Measurements from ENCODE around the gene ADAM12.
"Not testable (repeated sequence)": the region's sequence is repeated elsewhere in the genome, so short reads cannot be mapped to it uniquely, and the experiment has no call there.

Gene ADAM12

DNA sequence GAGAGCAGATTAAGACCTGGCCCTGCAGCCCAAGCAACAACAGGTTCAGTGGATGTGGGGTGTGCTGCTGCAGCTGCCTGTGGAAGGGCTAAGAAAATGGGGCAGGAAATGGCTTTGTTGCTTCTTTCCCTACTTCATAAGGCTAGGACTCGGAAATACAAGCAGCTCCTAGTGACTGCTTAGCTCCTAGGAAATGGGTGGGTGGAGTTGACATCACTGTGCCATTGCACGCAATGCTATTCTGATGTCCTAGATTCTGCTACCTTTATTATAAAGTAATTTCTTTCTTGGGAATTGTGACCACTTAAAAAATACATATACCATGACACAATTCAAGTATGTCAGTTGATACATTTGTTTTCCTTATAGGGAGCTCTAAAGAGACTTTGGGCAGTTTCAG lies 336.1 kb downstream of the ADAM12 start:
- DNase-seq (ENCODE audit: low read depth), result no peak

DNA sequence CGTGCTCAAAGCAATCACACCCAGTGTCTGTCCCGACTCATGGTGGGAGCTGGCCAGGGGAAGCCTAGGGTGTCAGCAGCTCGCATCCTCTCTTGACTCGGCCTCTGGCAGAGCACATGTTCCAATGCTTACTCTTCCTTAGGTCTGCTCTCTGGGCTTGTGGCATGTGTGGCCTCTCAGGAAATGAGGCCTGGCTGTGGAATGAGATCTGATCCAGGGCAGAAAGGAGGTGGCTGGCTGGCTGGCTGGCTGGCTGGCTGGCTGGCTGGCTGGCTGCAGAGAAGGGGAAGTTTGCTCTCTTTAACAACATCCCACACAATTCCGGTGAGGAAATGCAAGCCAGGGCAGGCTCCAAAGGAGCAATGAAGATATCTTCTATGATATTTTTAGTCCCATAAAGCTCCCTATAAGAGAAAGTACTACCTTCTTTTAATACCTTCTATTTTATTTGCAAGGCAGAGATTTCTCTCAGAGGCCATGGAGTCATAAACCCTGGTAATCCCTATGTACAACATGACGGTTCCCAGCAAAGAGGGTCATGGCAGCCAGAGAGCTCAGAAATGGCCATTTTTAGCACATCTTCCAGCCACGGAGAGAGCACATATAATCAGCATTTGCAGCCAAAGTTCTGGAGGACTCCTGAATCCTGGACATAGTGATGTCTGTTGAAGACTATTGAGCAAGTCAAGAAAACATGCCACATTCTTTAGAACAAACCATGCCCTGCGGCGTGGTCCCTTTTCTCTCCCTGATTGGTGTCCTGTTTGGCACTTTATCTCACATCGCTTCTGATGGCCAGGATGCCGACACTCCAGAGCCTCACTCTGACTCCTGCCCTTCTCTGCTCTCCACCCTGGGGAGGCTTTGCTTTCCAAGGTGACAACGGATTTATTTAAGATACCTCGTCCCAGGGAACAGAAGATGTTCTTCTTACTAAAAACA lies 338.2 kb downstream of the ADAM12 start:
- peak; percentile 32 for DNase-seq (ENCODE audit: low read depth)

DNA sequence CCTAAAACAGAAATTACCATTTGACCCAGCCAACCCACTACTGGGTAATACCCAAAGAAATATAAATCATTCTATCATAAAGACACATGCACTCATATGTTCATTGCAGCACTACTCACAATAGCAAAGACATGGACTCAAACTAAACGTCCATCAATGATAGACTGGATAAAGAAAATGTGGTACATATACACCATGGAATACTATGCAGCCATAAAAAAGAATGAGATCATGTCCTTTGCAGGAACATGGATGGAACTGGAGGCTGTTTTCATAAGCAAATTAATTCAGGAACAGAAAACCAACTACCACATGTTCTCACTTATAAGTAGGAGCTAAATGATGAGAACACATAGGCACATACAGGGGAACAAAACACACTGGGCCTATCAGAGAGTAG lies 340.5 kb downstream of the ADAM12 start:
- DNase-seq (ENCODE audit: low read depth), result not testable (repeated sequence)

DNA sequence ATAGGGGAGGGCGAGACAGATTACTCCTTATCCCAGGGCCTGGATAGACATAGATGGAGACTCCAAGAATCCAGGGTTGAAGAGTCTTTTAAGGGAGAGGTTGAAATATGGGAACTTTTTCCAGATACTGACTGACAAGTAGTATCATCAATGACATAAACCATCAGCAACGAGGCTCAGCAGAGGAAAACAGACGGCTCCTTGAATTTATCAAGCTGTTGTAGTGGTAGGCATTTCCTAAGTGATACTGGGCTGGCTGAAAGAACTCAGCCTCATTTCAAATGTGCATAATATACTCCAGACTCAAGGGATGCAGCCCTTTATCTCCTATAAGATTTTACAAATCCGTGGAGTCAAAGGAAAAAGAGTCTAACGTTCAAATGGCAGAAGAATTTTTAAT lies 341.4 kb downstream of the ADAM12 start:
- DNase-seq (ENCODE audit: low read depth), result no peak

DNA sequence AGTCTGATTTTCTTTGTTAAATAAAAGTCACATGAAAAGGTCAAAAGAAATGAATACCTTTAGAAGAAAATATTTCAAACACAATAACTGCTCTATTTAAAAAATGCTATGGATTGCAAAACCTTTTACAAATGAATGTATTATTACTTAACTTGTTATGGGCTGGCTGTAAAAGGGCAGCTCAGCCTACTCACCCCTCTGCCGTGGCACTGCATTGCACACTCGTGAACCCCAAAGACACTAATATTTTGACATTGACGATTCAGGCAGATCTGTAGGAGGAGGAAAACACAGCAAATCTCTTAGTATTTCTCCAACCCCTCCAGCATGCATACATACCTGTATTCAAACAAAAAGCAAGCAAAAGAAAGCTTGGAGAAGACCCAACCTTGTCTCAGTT lies 342.4 kb downstream of the ADAM12 start:
- no peak for DNase-seq (ENCODE audit: low read depth)

DNA sequence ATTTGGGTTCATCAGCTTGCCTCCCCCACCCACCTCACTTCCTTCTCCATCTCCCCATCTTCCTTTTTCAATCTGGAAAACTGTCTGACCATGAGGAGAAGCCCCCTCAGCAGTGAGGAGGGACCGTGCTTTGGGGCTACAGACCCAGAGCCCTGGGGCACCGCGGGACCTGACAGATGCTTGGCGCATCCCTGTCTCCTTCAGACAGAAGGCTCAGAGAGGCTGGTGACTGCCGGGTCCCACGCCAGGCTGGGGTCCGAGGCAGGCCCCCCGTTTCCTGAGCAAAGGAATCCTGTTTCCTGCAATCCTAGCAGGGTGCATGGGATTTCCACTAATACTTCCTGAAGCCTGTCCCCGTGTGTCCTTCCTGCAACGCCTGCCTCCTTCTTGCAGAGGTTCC lies 344.9 kb downstream of the ADAM12 start:
- no peak for DNase-seq (ENCODE audit: low read depth)

DNA sequence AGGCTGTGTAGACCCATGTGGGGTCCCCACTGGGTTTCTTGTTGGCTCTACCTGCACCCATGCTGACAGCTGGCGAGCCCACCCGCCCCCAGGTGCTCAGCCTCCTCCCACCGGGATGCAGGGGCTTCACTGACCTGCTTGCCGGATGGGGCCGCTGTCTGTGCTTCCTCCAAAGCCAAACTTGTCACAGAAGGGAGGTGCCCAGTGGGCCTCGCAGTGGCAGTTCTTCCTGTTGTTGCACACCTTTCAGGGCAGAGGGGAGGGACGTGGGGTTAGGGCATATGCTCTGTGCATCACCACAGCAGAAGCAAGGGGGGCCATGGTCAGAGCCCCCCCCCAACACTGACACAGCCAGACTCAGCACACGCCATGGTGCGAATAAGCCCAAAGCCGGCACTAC lies 345.4 kb downstream of the ADAM12 start:
- DNase-seq (ENCODE audit: low read depth), result no peak

DNA sequence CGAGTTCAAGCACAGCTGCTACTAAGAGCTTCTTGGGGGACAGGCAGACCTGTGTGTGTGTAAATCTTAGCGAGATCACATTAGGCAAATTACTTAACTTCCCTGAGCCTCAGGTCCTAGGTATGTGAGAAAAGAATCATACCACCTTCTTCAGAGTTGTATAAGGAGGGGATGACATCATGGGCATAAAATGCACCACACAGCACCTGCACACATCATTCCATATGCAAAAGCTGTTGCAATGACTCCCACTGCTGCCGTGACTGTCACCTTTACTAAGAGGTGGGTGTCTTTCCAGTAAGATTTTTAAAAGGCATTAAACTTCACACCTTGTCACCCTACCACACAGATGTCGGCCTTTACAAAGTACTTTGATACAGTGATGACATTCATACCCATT lies 345.9 kb downstream of the ADAM12 start:
- DNase-seq (ENCODE audit: low read depth), result no peak

DNA sequence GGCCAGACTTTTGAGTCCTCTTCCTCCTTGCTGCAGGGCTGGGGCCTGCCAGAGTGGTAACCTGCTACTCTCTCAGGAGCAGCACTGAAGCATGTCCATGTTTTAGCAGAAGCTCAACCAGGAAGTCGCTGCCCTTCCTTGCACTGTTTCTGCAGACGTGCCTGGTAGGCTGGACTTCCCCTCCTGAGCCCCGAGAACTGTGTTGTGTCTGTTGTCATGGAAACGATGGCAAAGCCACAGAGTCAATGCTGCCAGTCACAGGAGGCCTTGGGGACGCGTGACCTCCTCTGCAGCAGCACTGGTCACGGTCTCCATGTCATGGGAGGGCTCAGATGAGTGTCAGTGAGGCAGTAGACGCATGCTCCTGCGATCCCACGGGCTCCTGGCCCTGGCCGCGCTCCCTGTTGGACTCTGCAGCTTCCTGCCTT lies 346.5 kb downstream of the ADAM12 start:
- DNase-seq (ENCODE audit: low read depth), result peak; percentile 17

DNA sequence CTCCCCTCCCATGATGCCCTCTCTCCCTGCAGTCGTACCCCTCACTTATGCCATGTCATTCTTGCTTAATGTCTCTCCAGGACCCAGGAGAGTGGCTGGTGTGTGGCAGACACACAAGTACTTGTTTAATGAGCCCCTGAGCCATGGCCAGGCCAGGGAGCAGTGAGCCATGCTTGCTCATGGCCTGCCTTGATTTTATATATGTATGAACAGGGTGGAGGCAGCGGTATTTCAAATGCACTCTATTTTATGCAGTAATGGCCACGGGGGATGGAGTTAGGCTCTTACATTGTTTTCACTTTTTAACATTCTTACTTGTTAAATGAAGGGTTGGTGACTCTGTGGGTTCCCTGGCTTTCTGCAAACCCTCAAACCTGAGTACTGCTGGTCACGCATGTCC lies 347.2 kb downstream of the ADAM12 start:
- no peak for DNase-seq (ENCODE audit: low read depth)

DNA sequence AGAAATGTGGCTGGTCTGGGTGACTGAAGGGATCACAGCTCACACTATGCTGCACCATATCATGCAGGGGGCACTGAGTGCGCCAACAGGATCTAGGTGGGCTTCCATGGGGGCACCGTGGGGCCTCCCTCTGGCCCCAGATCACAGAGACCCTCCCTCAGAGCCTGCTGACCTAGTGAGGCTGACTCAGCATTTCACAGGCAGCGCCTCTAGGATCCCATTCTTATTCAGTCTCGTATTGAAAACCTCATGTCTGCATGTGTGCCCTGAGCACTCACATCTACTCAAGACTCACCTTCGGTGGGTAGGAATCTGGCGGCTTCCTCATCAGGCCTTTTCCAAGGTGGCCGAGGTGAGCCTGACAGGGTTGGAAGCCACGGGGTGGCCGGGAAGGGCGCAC lies 350.3 kb downstream of the ADAM12 start:
- DNase-seq (ENCODE audit: low read depth), result no peak

DNA sequence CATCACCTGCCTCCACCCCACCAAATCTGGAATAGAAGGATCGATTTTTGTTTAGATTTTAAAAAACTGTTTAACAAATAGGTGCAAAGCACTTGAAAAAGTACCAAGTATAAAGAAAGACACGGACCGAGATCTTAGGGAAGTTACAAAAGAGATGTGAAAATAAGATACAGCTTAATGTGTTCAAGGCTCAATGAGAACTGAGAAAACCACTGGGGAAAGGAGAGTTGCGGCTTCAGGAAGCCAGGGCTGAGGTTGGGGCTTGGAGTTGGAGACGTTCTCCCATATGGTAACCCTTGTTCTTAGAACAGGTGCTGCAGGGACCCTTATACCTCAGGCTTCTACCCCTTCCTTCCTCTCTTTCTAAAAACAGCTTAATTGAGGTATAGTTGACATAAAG lies 351.8 kb downstream of the ADAM12 start:
- DNase-seq (ENCODE audit: low read depth), result no peak

DNA sequence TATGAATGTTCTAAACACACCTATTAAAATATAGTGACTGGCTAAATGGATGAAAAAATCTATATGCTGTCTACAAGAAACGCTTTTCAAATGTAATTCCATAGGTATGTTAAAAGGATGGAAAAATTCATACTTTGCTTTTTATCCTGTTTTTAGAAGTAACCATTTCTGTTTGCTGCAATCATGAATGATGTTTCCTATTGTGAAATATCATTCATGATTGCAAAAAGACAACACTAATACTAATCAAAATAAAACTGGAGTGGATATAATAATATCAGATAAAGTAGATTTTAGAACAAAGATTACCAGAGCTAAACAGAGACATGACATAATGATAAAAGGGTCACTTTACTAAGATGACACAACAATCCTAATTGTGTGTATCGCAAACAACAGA lies 353.7 kb downstream of the ADAM12 start:
- no peak for DNase-seq (ENCODE audit: low read depth)

DNA sequence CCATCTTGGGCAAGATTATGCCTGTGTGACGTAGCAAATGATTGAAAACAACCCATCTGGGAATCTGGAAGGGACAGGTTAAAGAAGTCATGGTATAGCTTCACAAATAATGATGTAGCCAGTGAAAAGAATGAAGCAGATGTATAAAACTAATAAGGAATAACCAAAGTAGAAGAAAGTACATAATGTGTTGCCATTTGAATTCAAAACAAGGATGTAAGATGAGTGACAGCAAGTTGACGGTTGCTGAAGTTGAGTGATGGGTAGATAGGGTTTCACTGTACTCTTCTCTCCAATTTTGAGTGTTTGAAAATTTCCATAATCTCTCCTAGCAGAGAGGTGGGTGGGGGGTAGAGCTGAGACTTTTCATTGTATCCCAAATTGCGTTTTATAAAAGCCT lies 358.3 kb downstream of the ADAM12 start:
- no peak for DNase-seq (ENCODE audit: low read depth)

DNA sequence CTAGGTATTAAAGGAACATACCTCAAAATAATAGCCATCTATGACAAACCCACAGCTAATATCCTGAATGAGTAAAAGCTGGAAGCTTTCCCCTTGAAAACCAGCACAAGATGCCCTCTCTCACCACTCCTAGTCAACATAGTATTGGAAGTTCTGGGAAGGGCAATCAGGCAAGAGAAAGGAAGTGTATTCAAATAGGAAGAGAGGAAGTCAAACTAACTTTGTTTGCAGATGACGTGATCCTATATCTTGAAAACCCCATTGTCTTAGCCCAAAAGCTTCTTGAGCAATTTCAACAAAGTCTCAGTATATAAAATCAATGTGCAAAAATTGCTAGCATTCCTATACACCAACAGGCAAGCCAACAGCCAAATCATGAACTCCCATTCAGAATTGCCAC lies 360.6 kb downstream of the ADAM12 start:
- no peak for DNase-seq (ENCODE audit: low read depth)

DNA sequence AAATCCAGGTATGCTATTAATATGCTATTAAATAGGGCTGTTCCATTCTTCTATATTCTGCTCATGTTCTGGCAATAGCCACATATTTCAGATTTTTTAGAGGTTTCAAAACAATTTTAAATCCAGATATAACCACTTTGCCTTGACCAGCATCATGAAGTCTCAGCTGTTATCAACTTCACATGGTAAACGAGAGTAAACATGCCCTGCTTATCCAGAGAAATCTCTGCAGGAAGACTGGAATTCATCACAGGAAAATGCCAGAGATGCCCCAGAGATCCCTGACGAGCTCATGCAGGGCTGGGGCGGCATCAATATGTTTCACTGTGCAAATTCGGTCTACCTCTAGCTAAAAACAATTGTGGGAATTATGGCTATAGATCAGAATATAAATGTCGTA lies 365.4 kb downstream of the ADAM12 start:
- DNase-seq (ENCODE audit: low read depth), result no peak

DNA sequence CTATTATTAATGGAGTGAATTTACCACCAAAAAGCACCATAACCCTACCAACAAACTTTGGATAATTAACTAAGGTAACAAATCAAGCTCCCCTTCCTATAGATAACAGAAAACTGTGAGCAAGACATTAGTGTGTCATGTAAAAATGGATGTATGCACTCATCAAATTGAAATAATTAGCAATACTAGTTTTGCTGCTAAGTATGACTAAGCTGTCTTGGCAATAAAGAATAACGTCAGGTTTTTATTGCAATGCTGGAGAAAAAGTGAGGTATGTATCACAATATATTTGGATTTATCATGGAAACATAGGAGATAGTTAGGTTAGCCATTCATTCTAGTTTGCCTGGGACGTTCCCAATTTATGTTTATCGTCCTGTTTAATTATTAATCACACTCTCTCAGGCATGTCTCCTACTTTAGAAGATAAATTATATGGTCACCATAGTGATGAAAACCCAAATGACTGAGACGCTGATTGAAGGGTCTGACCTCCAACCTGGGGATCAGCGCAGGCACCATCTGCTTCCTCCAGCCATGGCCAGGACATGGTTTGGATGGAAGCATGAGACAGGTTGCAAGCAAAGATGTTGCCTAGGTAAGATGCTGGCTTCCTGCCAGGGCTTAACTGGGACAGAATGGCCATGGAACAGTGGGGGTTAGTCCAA lies 366.3 kb downstream of the ADAM12 start:
- no peak for DNase-seq (ENCODE audit: low read depth)

DNA sequence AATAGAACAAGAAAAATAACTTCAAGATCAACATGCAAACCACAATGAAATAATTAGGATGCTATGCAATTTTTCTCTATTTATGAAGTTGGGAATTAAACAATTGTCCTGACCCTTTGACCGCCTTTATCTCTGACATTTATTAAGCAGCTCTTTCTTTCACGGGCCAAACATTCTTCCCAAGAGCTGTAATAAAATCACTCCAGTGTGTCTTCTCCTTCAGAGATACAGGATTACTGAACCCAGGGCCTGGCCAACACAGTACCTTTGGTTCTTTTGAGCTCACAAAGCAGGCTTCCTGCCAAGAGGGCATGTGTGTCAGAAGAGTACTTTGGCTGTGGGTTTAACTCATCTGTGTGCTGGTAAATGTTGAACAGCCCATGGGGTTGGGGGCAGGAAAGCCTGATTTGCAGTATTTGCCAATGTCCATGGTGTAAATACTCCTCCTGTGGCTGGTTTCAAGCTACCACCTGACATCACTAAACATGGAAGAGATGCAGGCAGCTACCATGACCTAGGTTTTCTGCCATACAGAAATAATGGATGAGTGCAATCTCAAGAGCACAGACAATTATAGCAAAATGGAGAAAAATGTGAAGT lies 370.2 kb downstream of the ADAM12 start:
- DNase-seq (ENCODE audit: low read depth), result no peak

DNA sequence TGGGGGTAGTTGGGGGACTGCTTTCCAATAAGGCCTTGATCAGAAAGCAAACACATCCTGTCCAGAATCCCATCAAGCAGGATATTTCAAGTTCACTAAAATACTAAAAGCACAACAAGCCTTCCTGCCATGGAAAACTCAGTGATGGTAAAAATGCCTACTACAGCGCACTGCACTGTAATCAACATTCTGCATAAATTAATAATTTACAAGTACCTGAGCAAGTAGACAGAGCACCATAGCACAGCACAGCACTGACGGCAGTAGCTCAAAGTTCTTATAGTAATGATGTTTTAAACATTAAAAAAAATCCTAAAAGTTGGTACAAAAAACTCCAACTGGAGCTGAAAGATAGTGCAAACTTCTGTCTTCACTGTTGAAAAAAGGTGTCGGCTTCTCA lies 371.4 kb downstream of the ADAM12 start:
- no peak for DNase-seq (ENCODE audit: low read depth)

DNA sequence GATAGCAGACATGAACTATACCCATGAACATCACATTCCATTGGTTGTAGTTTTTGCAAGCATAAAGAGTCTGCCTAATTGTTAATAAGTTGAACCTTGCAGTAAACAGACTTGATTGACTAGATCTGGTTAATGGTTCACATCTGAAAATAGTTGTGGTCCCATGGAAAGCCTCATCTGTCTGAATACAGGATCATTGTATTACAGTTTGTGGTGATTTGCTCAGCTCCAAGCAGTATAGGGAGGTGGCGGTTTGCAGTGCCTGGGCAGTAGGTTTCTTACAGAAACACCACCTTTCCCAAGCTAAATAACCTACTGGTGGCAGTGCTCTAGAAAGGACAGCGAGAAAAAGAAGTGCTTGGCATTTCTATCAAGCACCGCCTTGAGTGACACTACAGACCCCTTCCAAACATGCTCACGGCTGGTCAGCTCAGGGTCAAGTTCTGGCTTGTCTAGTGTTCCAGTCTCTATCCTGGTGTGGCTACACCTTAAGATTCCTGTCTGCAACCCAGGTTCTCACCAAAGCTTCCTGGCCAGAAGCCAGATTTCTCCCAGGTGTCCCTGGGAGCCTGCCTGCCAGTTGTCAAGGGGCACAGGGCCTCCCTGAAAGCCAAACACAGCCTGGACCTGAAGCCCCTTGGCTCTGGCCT lies 372.0 kb downstream of the ADAM12 start:
- DNase-seq (ENCODE audit: low read depth), result no peak

DNA sequence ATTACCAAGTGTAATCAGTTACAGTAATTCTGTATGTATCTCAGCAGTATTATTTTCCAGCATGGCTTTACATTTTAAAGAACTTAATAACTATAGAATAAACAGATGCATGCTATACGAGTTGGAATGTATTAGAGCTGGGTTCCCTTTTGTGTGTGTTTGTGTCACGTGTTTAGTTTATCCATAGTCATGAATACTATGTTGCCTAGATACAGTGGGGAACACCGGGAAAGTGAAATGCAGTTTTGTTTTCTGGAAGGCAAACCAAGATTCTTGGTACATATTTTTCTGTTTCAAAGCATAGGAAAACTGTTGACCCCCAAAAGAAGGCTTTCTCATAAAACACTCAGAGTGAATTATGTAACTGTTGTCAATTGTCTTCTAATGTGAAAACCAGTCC lies 372.9 kb downstream of the ADAM12 start:
- no peak for DNase-seq (ENCODE audit: low read depth)

DNA sequence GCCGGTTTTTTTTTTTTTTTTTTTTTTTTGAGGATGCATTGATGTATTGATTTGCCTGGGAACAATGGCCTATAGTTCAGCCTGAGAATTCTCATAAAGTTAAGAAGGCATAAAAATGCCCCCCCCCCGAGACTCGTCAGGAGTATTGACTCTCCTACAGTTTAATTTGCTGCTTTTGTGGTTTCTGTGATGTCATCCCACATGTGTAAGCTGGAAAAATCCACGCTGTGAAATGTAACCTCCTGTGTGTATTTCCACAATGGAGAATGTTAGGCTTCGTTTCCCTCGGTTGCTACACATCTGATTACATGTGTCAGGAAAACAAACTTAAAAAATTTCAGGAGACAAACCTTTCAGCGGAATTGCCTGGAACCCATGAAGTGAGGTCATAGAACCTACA lies 374.0 kb downstream of the ADAM12 start:
- DNase-seq (ENCODE audit: low read depth), result peak; percentile 70
